SK-N-SH (cell line): Measurements from ENCODE around the gene ARAP1. TPM values are rescaled to one million over a fixed set of nuclear protein-coding genes. Genes with fewer than 3 reads are reported as not detected.

Experiments
- CTCF ChIA-PET: fragments of 300-600, 350-600 bp; formaldehyde crosslinking; extraction: SDS; loops from one replicate; lab custom pipeline; 2021; lab: Yijun Ruan, JAX
- POLR2A ChIA-PET: fragments of 350-600 bp; sonication (Branson Sonifier 250); formaldehyde crosslinking; extraction: SDS; loops from one replicate; lab custom pipeline; 2020; ENCODE audit warnings: antibody characterized with exemption, inconsistent platforms; lab: Yijun Ruan, JAX
- DNase-seq: peaks from one replicate; pipeline ENCODE4 v3.0.0; 2012
- H2AFZ ChIP-seq: fragments of 200-600 bp; sonication (generic); 2 replicates; pipeline ENCODE4 v1.8.1; 2016; ENCODE audit warnings: antibody characterized with exemption, mild to moderate bottlenecking, low read depth
- H3F3A ChIP-seq: fragments of 200-600 bp; sonication (generic); replicated peaks from 2 replicates; pipeline ENCODE3; 2016; ENCODE audit warnings: antibody characterized with exemption, mild to moderate bottlenecking; ENCODE audit not compliant: insufficient read depth
- H3K27ac ChIP-seq, 2 experiments: fragments of 200-500 bp in 1 of 2; fragments of 200-600 bp in 1 of 2; sonication (Bioruptor generic) in 1 of 2; sonication (generic), shearing (Covaris generic) in 1 of 2; 2 replicates each; pipeline versions ENCODE4 v1.5.1 to v1.6.1; 2014 to 2016; ENCODE audit warnings: low read depth in 2 of 2, inconsistent platforms in 1 of 2, low read length in 1 of 2, mild to moderate bottlenecking in 1 of 2, mixed read lengths in 1 of 2
- H3K27me3 ChIP-seq: fragments of 200-600 bp; sonication (generic), shearing (Covaris generic); 2 replicates; pipeline ENCODE4 v1.6.1; 2016; ENCODE audit warnings: mixed run types; ENCODE audit not compliant: insufficient read depth
- H3K36me3 ChIP-seq, 2 experiments: fragments of 200-500 bp in 1 of 2; fragments of 200-600 bp in 1 of 2; sonication (Bioruptor generic) in 1 of 2; sonication (generic) in 1 of 2; replicated peaks in 1 of 2; 2 replicates each; pipeline versions ENCODE3 to v1.5.1; 2014 to 2016; ENCODE audit warnings: low read length in 1 of 2, mild to moderate bottlenecking in 1 of 2; ENCODE audit not compliant: insufficient read depth in 2 of 2, control insufficient read depth in 1 of 2
- H3K4me1 ChIP-seq, 2 experiments: fragments of 200-500 bp in 1 of 2; fragments of 200-600 bp in 1 of 2; sonication (Bioruptor generic) in 1 of 2; sonication (generic), shearing (Covaris generic) in 1 of 2; 2 replicates each; pipeline versions ENCODE4 v1.5.1 to v1.6.1; 2014 to 2016; ENCODE audit warnings: low read depth in 1 of 2, low read length in 1 of 2, mixed run types in 1 of 2; ENCODE audit not compliant: insufficient read depth in 2 of 2, control insufficient read depth in 1 of 2
- H3K4me2 ChIP-seq: fragments of 200-600 bp; sonication (generic), shearing (Covaris generic); 2 replicates; pipeline ENCODE4 v1.6.1; 2017; ENCODE audit warnings: mixed run types
- H3K4me3 ChIP-seq, 2 experiments: fragments of 200-500 bp in 1 of 2; fragments of 200-600 bp in 1 of 2; sonication (Bioruptor generic) in 1 of 2; sonication (generic), shearing (Covaris generic) in 1 of 2; 2 replicates each; pipeline versions ENCODE4 v1.5.1 to v1.8.1; 2014 to 2016; ENCODE audit warnings: low read depth in 2 of 2, inconsistent platforms in 1 of 2, low read length in 1 of 2, mild to moderate bottlenecking in 1 of 2, mixed read lengths in 1 of 2, moderate library complexity in 1 of 2
- H3K79me2 ChIP-seq: fragments of 200-600 bp; sonication (generic); 2 replicates; pipeline ENCODE4 v1.8.1; 2017; ENCODE audit warnings: mild to moderate bottlenecking; ENCODE audit not compliant: insufficient read depth
- H3K9ac ChIP-seq: fragments of 200-600 bp; sonication (generic); 2 replicates; pipeline ENCODE4 v1.6.1; 2017; ENCODE audit warnings: mixed run types
- H3K9me2 ChIP-seq: fragments of 200-600 bp; sonication (generic); 2 replicates; pipeline ENCODE4 v1.6.1; 2017; ENCODE audit warnings: mixed run types
- H3K9me3 ChIP-seq: fragments of 200-600 bp; sonication (generic); 2 replicates; pipeline ENCODE4 v1.6.1; 2017; ENCODE audit warnings: mixed run types, mild to moderate bottlenecking, moderate library complexity
- H4K20me1 ChIP-seq: fragments of 200-600 bp; sonication (generic); 2 replicates; pipeline ENCODE4 v1.6.1; 2017; ENCODE audit warnings: mild to moderate bottlenecking, mixed run types; ENCODE audit not compliant: insufficient read depth
- CHD2 ChIP-seq: fragments of 150-350 bp; IDR thresholded peaks from 2 replicates; pipeline ENCODE4 v1.6.1; 2018; ENCODE audit warnings: low read length; ENCODE audit not compliant: partially characterized antibody
- CTCF ChIP-seq: fragments of 200-600 bp; sonication (generic); IDR thresholded peaks from 2 replicates; pipeline ENCODE4 v1.6.1; 2017; ENCODE audit warnings: antibody characterized with exemption, mild to moderate bottlenecking, moderate library complexity
- EP300 ChIP-seq, 2 experiments: IDR thresholded peaks; 2 replicates each; pipeline versions ENCODE4 v1.4.0 to v1.6.1; 2012; ENCODE audit warnings: borderline replicate concordance in 1 of 2, low read depth in 1 of 2, low read length in 1 of 2
- FOSL2 ChIP-seq: IDR thresholded peaks from 2 replicates; pipeline ENCODE4 v1.4.0; 2012; ENCODE audit warnings: low read depth, mild to moderate bottlenecking, moderate library complexity, borderline replicate concordance
- FOXJ3 ChIP-seq: sonication (generic); formaldehyde crosslinking; IDR thresholded peaks from 2 replicates; pipeline ENCODE4 v1.5.1; 2020; ENCODE audit warnings: mild to moderate bottlenecking, missing genetic modification reagents
- GATA2 ChIP-seq: sonication (generic); formaldehyde crosslinking; IDR thresholded peaks from 2 replicates; pipeline ENCODE4 v1.5.0; 2020; ENCODE audit warnings: mild to moderate bottlenecking, missing genetic modification reagents
- JUND ChIP-seq: IDR thresholded peaks from 2 replicates; pipeline ENCODE4 v1.4.0; 2012
- MAX ChIP-seq: IDR thresholded peaks from 2 replicates; pipeline ENCODE4 v1.4.0; 2012; ENCODE audit warnings: low read depth
- MXI1 ChIP-seq: IDR thresholded peaks from 2 replicates; pipeline ENCODE4 v1.6.1; 2012; ENCODE audit warnings: mild to moderate bottlenecking, low read depth, low read length, improper control_type of control experiment
- NFIC ChIP-seq: IDR thresholded peaks from 2 replicates; pipeline ENCODE4 v1.4.0; 2012; ENCODE audit warnings: borderline replicate concordance
- PBX3 ChIP-seq: IDR thresholded peaks from 2 replicates; pipeline ENCODE4; 2012
- POLR2AphosphoS5 ChIP-seq: IDR thresholded peaks from 2 replicates; pipeline ENCODE4 v1.6.1; 2012; ENCODE audit warnings: low read depth, low read length
- RAD21 ChIP-seq: IDR thresholded peaks from 2 replicates; pipeline ENCODE4 v1.6.1; 2012; ENCODE audit warnings: mild to moderate bottlenecking, low read length
- RCOR1 ChIP-seq: fragments of 150-350 bp; IDR thresholded peaks from 2 replicates; pipeline ENCODE4 v1.6.1; 2017; ENCODE audit warnings: antibody characterized with exemption, low read length
- RFX5 ChIP-seq: IDR thresholded peaks from 2 replicates; pipeline ENCODE4 v1.6.1; 2012; ENCODE audit warnings: mild to moderate bottlenecking, improper control_type of control experiment, low read length
- SIN3A ChIP-seq: IDR thresholded peaks from 2 replicates; pipeline ENCODE4 v1.6.1; 2012; ENCODE audit warnings: low read depth, mild to moderate bottlenecking, low read length, moderate library complexity, borderline replicate concordance
- SMC3 ChIP-seq: IDR thresholded peaks from 2 replicates; pipeline ENCODE4 v1.6.1; 2012; ENCODE audit warnings: low read depth, low read length, improper control_type of control experiment
- TAF1 ChIP-seq: IDR thresholded peaks from 2 replicates; pipeline ENCODE4 v1.6.1; 2012; ENCODE audit warnings: low read depth, mild to moderate bottlenecking, low read length, moderate library complexity, borderline replicate concordance
- TCF12 ChIP-seq: IDR thresholded peaks from 2 replicates; pipeline ENCODE4 v1.4.0; 2012
- USF1 ChIP-seq: IDR thresholded peaks from 2 replicates; pipeline ENCODE4 v1.4.0; 2012; ENCODE audit warnings: low read depth, borderline replicate concordance
- ZBTB33 ChIP-seq: IDR thresholded peaks from 2 replicates; pipeline ENCODE4 v1.4.0; 2012; ENCODE audit warnings: low read depth, borderline replicate concordance
- WGBS: methylation state at CpG from one replicate; pipeline ENCODE4 v1.1.6; 2017; ENCODE audit warnings: low lambda C conversion rate; 5-methylcytosine and 5-hydroxymethylcytosine counted together
- polyA plus RNA-seq, 3 experiments: library from polyadenylated mRNA; depleted of rRNA; stranded (reverse); fragments of >200 nt; gene quantifications; 2 replicates each; pipeline ENCODE4 v1.2.3, GENCODE V29; 2012

Gene ARAP1
- polyA plus RNA-seq, 1 of the 3 experiments (the other 2 are of a cell fraction), result 56.6 TPM

GRCh38 chr11:72735495-72736027 lies 16.6 kb downstream of the ARAP1 start:
- H3K9me3 ChIP-seq, result no peaks in the 10 kb centered on the region
- 53% methylated on average over 8 of the region's 8 CpGs for WGBS
- no peaks in the 10 kb centered on the region for H3K36me3 ChIP-seq
- H3K4me2 ChIP-seq, result 0 out of 2 replicates have a peak overlapping the region, but pooled peaks have one; percentile 50
- peak; percentile 98 for TF ChIP-seq TCF12
- peak; percentile 86 for TF ChIP-seq CHD2
- TF ChIP-seq MXI1, result peak; percentile 75; the same call in 1 of the 2 replicates
- TF ChIP-seq FOXJ3 (CRISPR knock-in tag), result peak; percentile 90
- TF ChIP-seq RCOR1, result peak; percentile 88
- peak; percentile 48 to 95; a peak in 2 of 4 replicates for TF ChIP-seq EP300 (IDR thresholded peaks at IDR 0.05; ENCODE audit: borderline replicate concordance in 1 of 2, low read depth in 1 of 2, low read length in 1 of 2)
- no peak for TF ChIP-seq TAF1
- peak; percentile 21; the same call in 1 of the 2 replicates for TF ChIP-seq SMC3
- peak; percentile 21; the same call in 1 of the 2 replicates for TF ChIP-seq SIN3A
- TF ChIP-seq POLR2AphosphoS5, result peak; percentile 78
- peak; percentile 50; the same call in 1 of the 2 replicates for TF ChIP-seq JUND
- no peak for TF ChIP-seq ZBTB33
- TF ChIP-seq GATA2 (CRISPR knock-in tag), result peak; percentile 96
- TF ChIP-seq USF1, result no peak
- TF ChIP-seq RAD21, result peak; percentile 18; the same call in 1 of the 2 replicates
- peak; percentile 29; the same call in 1 of the 2 replicates for TF ChIP-seq FOSL2
- TF ChIP-seq NFIC, result peak; percentile 37; the same call in 1 of the 2 replicates
- no peak for TF ChIP-seq CTCF
- TF ChIP-seq PBX3, result peak; percentile 93
- TF ChIP-seq MAX, result peak; percentile 64
- no peak; the same call in 1 of the 2 replicates for TF ChIP-seq RFX5
- H3K9ac ChIP-seq, result no peak overlapping the region; the same call in 1 of the 2 replicates
- peaks cover 20% of the 10 kb centered on the region; the same call in 1 of the 2 replicates for H3K79me2 ChIP-seq
- no peaks in the 10 kb centered on the region for H3K27me3 ChIP-seq
- DNase-seq, result peak; percentile 89
- no peak overlapping the region for H3K4me3 ChIP-seq
- H3K4me1 ChIP-seq, result peaks cover 21 to 36% of the 10 kb centered on the region in 2 experiments; a peak in 3 of 4 replicates
- H3K27ac ChIP-seq, result peak overlapping the region; percentile 53 to 64
- peaks cover 15% of the 10 kb centered on the region for H3F3A ChIP-seq
- 0 out of 2 replicates have a peak, but pooled peaks cover 4% of the 10 kb centered on the region for H4K20me1 ChIP-seq
- no peaks in the 10 kb centered on the region for H3K9me2 ChIP-seq
- no peak overlapping the region for H2AFZ ChIP-seq
- ChIA-PET POLR2A (no interaction called here), CTCF (interaction anchor here (0.7 to 18.2 kb wide), 6 partner anchors 10 to 58 kb away, joined by 3 to 198 read pairs (median 4); partner anchors contain the start of gene STARD10)
